Measurements from ENCODE around the gene HIBCH. TPM values are rescaled to one million over a fixed set of nuclear protein-coding genes. Genes with fewer than 3 reads are reported as not detected.

Gene HIBCH
- total RNA-seq, 2 experiments from 2014 or later = 19.2 TPM

DNA sequence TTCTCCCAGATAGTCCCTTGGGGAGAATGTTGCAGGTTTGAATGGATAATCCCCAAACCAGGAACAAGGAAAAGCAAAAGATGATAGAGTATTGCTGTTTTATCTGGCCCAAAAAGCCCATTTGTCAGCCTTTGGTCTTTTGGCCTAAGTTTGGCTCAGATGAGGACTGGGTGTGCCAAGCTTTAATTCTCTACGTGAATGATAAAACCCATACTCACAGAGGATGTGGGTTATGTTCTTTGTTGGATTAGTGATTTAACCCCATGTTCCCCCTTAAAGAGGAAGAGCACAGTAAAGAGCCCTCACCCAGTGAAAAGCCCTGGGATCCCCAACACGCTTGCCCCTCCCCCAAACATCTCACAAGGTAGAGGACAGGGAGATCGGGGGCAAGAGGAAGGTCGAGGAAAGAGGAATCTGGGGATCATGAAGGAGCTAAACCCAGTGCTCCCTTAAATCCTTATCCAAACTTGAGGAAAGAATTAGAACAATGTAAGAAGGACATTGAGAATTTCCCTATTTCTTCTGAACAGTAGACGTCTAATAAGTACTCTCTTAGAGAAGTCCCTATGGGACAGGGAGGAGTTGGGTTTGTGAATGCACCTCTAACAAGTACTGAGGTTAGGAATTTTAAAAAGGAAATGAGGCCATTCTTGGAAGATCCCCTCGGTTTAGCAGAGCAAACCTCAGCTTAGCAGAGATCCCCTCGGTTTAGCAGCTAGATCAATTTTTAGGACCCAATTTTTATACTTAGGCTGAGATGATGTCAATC, 105.0 kb downstream of the HIBCH start:
- intact Hi-C loops (cut with micrococcal nuclease) = no loop called here
- H3K36me3 Mint-ChIP-seq (ENCODE audit: low read depth) = peaks cover 7% of the 10 kb centered on the region
- no peaks in the 10 kb centered on the region for H3K27me3 Mint-ChIP-seq (ENCODE audit: low read depth)
- no peaks in the 10 kb centered on the region for H3K9me3 Mint-ChIP-seq
- no peak overlapping the region for H3K27ac Mint-ChIP-seq
- CTCF ChIA-PET = interaction anchor here (0.6 kb wide), 1 partner anchor 125 kb away, joined by 4 read pairs; no protein-coding TSS in a partner anchor
- DNase-seq = no peak
- H3K4me3 Mint-ChIP-seq = no peak overlapping the region
- H3K4me1 Mint-ChIP-seq (ENCODE audit: low read depth) = peaks cover 18% of the 10 kb centered on the region

DNA sequence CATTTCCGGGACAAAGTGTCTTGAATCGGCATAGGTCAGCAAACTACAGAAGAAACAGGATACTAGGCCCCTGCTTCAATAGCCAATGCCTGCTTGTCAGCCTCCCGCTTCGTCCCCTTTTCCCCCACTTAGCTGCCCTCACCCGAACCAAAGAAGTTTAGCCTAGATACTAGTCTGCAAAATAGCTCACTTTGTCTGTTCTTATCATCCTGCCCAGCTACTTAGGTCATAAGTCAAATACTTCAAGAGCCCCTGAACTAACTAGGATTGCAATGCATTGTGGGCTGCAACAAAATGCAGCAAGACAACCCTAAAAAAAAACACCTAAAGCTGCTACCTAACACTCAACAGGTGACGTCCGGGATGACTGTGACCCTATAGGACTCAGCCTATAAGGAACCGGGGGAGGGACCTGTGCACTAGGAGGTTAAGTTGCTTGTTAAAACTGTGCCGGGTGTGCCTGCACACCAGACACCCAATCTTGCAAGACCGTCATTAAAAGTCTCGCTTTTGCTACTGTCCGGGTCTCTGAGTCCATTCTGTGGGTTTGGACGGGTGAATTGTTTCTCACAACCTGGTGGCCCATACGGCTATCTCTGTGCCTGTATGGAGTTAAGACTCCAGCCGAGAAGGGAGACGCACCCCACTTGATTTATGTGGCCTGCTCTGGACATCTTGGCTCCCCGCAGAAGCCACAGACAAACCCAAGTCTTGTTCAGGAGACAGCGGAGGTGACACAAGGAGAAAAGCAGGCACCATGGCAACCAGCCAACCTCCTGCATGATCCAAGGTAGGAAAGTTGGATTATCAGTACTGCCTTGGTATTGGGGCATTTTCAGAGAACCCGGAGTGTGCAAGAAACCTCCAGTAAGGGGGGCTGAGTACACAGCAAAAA, 105.9 kb downstream of the HIBCH start:
- H3K4me3 Mint-ChIP-seq = no peak overlapping the region
- H3K36me3 Mint-ChIP-seq (ENCODE audit: low read depth) = peaks cover 7% of the 10 kb centered on the region
- intact Hi-C loops (cut with micrococcal nuclease) = no loop called here
- no peak overlapping the region for H3K27ac Mint-ChIP-seq
- no peaks in the 10 kb centered on the region for H3K9me3 Mint-ChIP-seq
- no peak for DNase-seq
- CTCF ChIA-PET = no interaction called here
- H3K4me1 Mint-ChIP-seq (ENCODE audit: low read depth) = peaks cover 18% of the 10 kb centered on the region
- no peaks in the 10 kb centered on the region for H3K27me3 Mint-ChIP-seq (ENCODE audit: low read depth)

GRCh38 chr2:190210471-190210870, 109.2 kb downstream of the HIBCH start:
- CTCF ChIA-PET = no interaction called here
- Mint-ChIP-seq H3K9me3 (no peaks in the 10 kb centered on the region), H3K36me3 (ENCODE audit: low read depth) (peaks cover 7% of the 10 kb centered on the region), H3K27ac (no peak overlapping the region), H3K27me3 (ENCODE audit: low read depth) (no peaks in the 10 kb centered on the region), H3K4me3 (no peak overlapping the region), H3K4me1 (ENCODE audit: low read depth) (peaks cover 6% of the 10 kb centered on the region)
- no peak for DNase-seq
- intact Hi-C loops (cut with micrococcal nuclease) = no loop called here

GRCh38 chr2:190209559-190209958, 110.1 kb downstream of the HIBCH start:
- no peaks in the 10 kb centered on the region for H3K27me3 Mint-ChIP-seq (ENCODE audit: low read depth)
- H3K27ac Mint-ChIP-seq = no peak overlapping the region
- CTCF ChIA-PET = interaction anchor here (0.7 kb wide), 1 partner anchor 139 kb away, joined by 3 read pairs; no protein-coding TSS in a partner anchor
- no peak for DNase-seq
- peaks cover 10% of the 10 kb centered on the region for H3K36me3 Mint-ChIP-seq (ENCODE audit: low read depth)
- intact Hi-C loops (cut with micrococcal nuclease) = no loop called here
- no peaks in the 10 kb centered on the region for H3K9me3 Mint-ChIP-seq
- H3K4me1 Mint-ChIP-seq (ENCODE audit: low read depth) = no peaks in the 10 kb centered on the region
- no peak overlapping the region for H3K4me3 Mint-ChIP-seq

DNA sequence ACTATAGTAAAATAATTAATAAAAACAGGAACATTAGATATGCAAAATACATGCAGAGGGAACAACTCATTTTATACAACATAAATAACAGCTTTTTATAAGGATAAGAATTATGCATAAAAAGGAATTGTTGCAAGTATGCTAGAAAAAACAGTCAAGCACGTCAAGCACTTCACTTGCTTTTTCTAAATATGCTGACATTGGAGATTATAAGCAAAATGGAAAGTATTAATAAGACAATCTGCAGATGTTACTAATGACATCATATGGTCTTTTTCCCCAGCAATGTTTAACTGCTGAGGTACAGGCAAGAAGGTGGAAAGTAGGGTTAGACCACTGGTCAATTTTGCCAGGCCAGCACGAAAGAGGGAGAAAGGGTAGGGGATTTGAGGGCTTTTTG, 111.7 kb downstream of the HIBCH start:
- Mint-ChIP-seq H3K27me3 (ENCODE audit: low read depth) (no peaks in the 10 kb centered on the region), H3K4me1 (ENCODE audit: low read depth) (no peaks in the 10 kb centered on the region), H3K9me3 (no peaks in the 10 kb centered on the region), H3K4me3 (no peak overlapping the region), H3K36me3 (ENCODE audit: low read depth) (peaks cover 11% of the 10 kb centered on the region), H3K27ac (no peak overlapping the region)
- DNase-seq = no peak
- CTCF ChIA-PET = interaction anchor here (0.5 to 0.7 kb wide), 2 partner anchors 112 to 272 kb away, joined by 3 read pairs; no protein-coding TSS in a partner anchor
- intact Hi-C loops (cut with micrococcal nuclease) = no loop called here

- no peaks in the 10 kb centered on the region for H3K9me3 Mint-ChIP-seq
- DNase-seq = no peak
- peaks cover 19% of the 10 kb centered on the region for H3K36me3 Mint-ChIP-seq (ENCODE audit: low read depth)
- no peaks in the 10 kb centered on the region for H3K27me3 Mint-ChIP-seq (ENCODE audit: low read depth)
- CTCF ChIA-PET = no interaction called here
- H3K4me1 Mint-ChIP-seq (ENCODE audit: low read depth) = no peaks in the 10 kb centered on the region
- intact Hi-C loops (cut with micrococcal nuclease) = no loop called here
- no peak overlapping the region for H3K4me3 Mint-ChIP-seq
- H3K27ac Mint-ChIP-seq = no peak overlapping the region
Observed at GRCh38 chr2:190205657-190206056, 114.0 kb downstream of the HIBCH start.

DNA sequence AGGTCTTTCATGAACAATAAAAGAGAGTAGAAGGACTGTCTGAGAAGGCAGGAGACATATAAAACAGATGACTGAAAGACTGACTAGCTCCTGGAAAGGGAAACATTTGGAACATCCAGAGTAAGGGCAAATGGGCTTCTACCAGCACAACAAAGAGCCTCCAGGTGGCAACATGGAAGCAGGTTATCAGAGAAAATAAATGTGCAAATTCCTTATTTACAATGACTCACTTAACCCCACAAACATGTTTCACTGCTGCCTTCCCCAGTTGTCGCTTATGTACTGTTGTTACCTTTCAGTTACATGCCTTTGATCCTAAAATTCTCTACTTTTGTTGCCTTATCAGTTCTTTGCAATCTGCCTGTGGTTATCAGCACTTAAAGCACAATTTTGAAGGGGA, 117.0 kb downstream of the HIBCH start:
- intact Hi-C loops (cut with micrococcal nuclease) = no loop called here
- no peak overlapping the region for H3K4me3 Mint-ChIP-seq
- DNase-seq = no peak
- H3K36me3 Mint-ChIP-seq (ENCODE audit: low read depth) = peaks cover 35% of the 10 kb centered on the region
- H3K27me3 Mint-ChIP-seq (ENCODE audit: low read depth) = no peaks in the 10 kb centered on the region
- H3K27ac Mint-ChIP-seq = no peak overlapping the region
- no peaks in the 10 kb centered on the region for H3K9me3 Mint-ChIP-seq
- H3K4me1 Mint-ChIP-seq (ENCODE audit: low read depth) = no peaks in the 10 kb centered on the region
- CTCF ChIA-PET = no interaction called here

DNA sequence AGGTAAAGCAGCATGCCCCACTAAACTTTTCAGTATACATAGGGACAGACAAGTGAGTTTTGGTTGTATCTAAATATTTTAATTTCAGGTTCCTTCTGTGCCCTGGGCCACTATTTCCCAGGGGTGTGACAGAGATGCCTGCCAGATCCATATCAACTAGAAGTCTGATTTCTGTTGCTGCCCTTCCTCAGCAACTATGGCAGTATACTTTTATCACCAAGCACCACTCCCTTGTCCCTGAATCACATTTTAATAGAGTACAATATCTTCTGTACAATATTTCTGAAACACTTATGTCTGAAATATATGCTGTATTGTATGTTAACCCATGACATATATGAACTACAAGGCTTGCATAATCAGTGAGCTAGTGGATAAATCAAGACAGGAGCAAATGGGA, 117.6 kb downstream of the HIBCH start:
- peaks cover 35% of the 10 kb centered on the region for H3K36me3 Mint-ChIP-seq (ENCODE audit: low read depth)
- H3K27me3 Mint-ChIP-seq (ENCODE audit: low read depth) = no peaks in the 10 kb centered on the region
- intact Hi-C loops (cut with micrococcal nuclease) = no loop called here
- no peaks in the 10 kb centered on the region for H3K4me1 Mint-ChIP-seq (ENCODE audit: low read depth)
- no peak overlapping the region for H3K4me3 Mint-ChIP-seq
- no peaks in the 10 kb centered on the region for H3K9me3 Mint-ChIP-seq
- CTCF ChIA-PET = no interaction called here
- no peak for DNase-seq
- no peak overlapping the region for H3K27ac Mint-ChIP-seq

DNA sequence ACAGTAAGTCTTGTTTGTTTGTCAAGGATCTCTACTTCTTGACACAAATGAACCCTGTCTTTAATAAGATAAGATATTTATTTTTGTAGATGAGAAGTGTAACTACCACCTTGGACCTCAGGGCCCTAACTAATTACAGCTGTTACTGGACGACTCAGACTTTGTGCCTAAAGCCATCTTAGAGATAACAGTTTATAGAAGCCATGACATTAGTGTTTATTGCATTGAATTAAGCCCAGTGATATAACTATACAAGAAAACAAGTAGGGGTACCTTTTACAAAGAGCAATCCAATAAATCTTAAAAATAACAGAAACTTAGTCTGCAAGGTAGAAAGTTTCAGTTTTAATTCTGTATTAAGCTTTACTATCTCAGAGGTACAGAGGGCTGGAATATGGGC, 119.0 kb downstream of the HIBCH start:
- no peak for DNase-seq
- Mint-ChIP-seq H3K27ac (no peak overlapping the region), H3K27me3 (ENCODE audit: low read depth) (no peaks in the 10 kb centered on the region), H3K36me3 (ENCODE audit: low read depth) (peaks cover 35% of the 10 kb centered on the region), H3K9me3 (no peaks in the 10 kb centered on the region), H3K4me1 (ENCODE audit: low read depth) (no peaks in the 10 kb centered on the region), H3K4me3 (no peak overlapping the region)
- intact Hi-C loops (cut with micrococcal nuclease) = no loop called here
- CTCF ChIA-PET = no interaction called here

GRCh38 chr2:190199530-190199929, 120.1 kb downstream of the HIBCH start:
- intact Hi-C loops (cut with micrococcal nuclease) = no loop called here
- CTCF ChIA-PET = no interaction called here
- DNase-seq = no peak
- Mint-ChIP-seq H3K27me3 (ENCODE audit: low read depth) (no peaks in the 10 kb centered on the region), H3K4me3 (no peak overlapping the region), H3K9me3 (no peaks in the 10 kb centered on the region), H3K27ac (no peak overlapping the region), H3K4me1 (ENCODE audit: low read depth) (no peaks in the 10 kb centered on the region), H3K36me3 (ENCODE audit: low read depth) (peaks cover 32% of the 10 kb centered on the region)

GRCh38 chr2:190199109-190199508, 120.5 kb downstream of the HIBCH start:
- CTCF ChIA-PET = interaction anchor here (0.6 kb wide), 1 partner anchor 17 kb away, joined by 3 read pairs; no protein-coding TSS in a partner anchor
- no peak overlapping the region for H3K4me3 Mint-ChIP-seq
- DNase-seq = no peak
- H3K9me3 Mint-ChIP-seq = no peaks in the 10 kb centered on the region
- peaks cover 30% of the 10 kb centered on the region for H3K36me3 Mint-ChIP-seq (ENCODE audit: low read depth)
- H3K27me3 Mint-ChIP-seq (ENCODE audit: low read depth) = no peaks in the 10 kb centered on the region
- intact Hi-C loops (cut with micrococcal nuclease) = no loop called here
- H3K4me1 Mint-ChIP-seq (ENCODE audit: low read depth) = no peaks in the 10 kb centered on the region
- no peak overlapping the region for H3K27ac Mint-ChIP-seq

DNA sequence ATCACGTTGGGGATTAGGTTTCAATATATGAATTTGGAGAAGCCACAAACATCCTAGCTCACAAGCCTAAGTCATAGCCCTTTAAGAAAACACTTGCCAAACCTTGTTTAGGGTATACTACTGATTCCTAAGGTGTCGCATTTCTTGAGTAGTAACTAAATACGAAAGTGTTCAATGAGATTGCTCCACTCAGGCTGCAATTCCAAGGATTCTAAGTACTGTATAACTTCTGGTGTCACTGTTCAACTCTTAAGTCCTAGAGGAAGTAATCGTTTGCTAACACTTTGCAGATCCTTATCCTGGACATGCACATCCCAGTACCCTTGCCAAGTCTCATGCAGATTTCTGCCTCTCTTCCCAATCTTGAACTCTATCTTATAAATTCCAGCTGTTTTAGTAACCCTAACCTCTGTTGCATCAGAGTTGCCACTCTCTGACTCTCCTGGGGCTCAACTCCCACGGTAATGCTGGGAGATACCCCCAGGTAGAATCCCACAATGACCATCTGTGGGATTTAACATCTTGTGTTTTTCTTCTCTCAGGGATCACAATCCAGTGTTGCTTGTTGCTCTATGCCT, 122.4 kb downstream of the HIBCH start:
- Mint-ChIP-seq H3K27me3 (ENCODE audit: low read depth) (no peaks in the 10 kb centered on the region), H3K4me1 (ENCODE audit: low read depth) (no peaks in the 10 kb centered on the region), H3K27ac (no peak overlapping the region), H3K36me3 (ENCODE audit: low read depth) (peaks cover 23% of the 10 kb centered on the region), H3K9me3 (no peaks in the 10 kb centered on the region), H3K4me3 (no peak overlapping the region)
- CTCF ChIA-PET = no interaction called here
- DNase-seq = no peak
- intact Hi-C loops (cut with micrococcal nuclease) = no loop called here

All from activated naive CD4-positive, alpha-beta T cell treated with anti-CD3 and anti-CD28 coated beads for 36 hours (primary cell).